Measurements from ENCODE around the gene DNMT1. TPM values are rescaled to one million over a fixed set of nuclear protein-coding genes. Genes with fewer than 3 reads are reported as not detected.
"Not testable (repeated sequence)": the region's sequence is repeated elsewhere in the genome, so short reads cannot be mapped to it uniquely, and the experiment has no call there.

The DNMT1 gene
- total RNA-seq, 2 experiments from 2014 or later: 345 to 355 TPM

DNA sequence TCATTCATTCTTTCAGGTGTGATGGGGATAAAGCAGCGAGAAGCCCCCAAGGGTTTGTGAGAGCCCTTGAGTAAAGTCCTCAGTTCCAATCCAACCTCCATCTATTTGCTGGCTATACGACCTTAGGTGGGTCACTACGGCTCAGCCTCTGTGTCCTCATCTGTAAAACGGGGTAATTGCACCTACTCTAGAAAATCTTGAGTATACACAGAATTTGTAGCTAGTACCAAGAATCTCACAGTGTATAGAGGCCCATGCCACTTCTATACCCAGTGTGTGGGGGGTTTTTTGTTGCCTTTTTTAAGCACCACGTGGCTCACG lies 406 bp upstream of the DNMT1 start:
- ChIA-PET CTCF (interaction anchor here (0.6 to 1.8 kb wide), 3 partner anchors 55 to 385 kb away, joined by 3 to 12 read pairs (median 3); no protein-coding TSS in a partner anchor), POLR2A (interaction anchor here (0.9 to 1.2 kb wide), 2 partner anchors 25 to 37 kb away, joined by 5 read pairs; no protein-coding TSS in a partner anchor)

DNA sequence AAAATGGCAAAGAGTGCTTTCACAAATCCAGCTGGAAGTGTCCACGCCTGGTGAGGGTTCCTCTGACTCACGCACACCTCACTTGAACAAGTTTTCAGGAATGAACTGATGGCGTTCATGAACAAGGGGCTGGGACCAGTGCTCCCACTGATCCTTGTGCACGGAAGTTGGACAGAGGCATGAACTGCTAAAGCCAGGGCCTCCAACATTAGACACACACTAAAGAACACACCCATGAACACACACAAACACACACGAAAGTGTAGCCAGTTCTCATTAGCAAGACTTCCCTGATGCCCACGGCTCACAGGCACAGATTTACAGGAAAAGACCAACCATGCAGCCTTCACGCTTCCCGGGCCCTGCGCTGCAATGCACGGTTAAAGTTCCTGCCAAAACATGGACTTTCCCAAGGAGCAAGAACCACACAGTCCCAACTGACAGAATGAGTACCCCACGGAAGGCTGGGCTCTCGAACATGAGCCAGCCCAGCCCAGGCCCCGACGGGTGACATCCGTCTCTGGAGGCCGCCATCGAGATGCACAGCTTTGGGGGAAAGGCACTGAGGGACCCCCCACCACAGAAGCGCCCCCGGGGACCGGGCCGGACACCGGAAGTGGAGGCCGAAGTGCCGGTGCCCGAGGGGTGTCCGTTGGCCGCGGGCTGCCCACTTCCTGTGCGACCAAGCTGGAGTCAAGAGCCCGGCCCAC lies 808 bp downstream of the DNMT1 start:
- CTCF ChIA-PET: interaction anchor here (0.5 to 1.8 kb wide), 3 partner anchors 56 to 468 kb away, joined by 3 to 12 read pairs (median 3); no protein-coding TSS in a partner anchor
- POLR2A ChIA-PET: interaction anchor here (0.6 to 1.2 kb wide), 6 partner anchors 10 to 219 kb away, joined by 3 to 5 read pairs (median 4); no protein-coding TSS in a partner anchor

DNA sequence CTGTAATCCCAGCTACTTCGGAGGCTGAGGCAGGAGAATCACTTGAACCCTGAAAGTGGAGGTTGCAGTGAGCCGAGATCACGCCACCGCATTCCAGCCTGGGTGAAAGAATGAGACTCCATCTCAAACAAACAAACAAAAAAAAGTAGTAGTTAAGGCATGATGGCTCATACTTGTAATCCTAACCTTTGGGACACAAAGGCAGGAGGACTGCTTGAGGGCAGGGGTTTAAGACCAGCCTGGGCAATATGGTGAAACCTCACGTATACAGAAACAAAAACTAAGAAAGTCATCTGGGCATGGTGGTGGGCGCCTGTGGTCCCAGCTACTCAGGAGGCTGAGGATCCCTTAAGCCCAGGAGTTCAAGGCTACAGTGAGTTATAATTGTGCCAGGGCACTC lies 1.8 kb downstream of the DNMT1 start:
- ChIA-PET POLR2A (no interaction called here), CTCF (interaction anchor here (1.0 kb wide), 1 partner anchor 38 kb away, joined by 4 read pairs; the partner anchor contains the start of gene S1PR2)

DNA sequence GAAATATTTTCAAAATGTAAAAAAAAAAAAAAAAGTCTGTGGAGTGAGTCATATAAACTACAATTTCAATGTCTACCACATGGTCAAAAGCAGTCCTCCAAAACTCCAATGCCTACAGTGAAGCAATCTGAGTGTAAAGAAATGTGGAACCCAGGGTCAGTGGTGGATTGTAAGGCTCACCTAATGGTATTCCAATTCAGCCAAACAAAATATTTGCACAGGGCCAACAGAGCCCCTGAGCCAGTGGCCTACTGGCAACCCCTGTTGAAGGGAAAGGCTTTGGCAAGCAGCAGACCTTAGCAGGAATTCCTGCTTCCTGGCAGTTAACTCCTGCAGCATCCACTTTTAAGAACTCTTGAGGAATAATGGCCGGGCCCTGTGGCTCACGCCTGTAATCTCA lies 3.4 kb downstream of the DNMT1 start:
- POLR2A ChIA-PET: no interaction called here
- CTCF ChIA-PET: interaction anchor here (1.1 kb wide), 1 partner anchor 8 kb away, joined by 4 read pairs; no protein-coding TSS in a partner anchor

DNA sequence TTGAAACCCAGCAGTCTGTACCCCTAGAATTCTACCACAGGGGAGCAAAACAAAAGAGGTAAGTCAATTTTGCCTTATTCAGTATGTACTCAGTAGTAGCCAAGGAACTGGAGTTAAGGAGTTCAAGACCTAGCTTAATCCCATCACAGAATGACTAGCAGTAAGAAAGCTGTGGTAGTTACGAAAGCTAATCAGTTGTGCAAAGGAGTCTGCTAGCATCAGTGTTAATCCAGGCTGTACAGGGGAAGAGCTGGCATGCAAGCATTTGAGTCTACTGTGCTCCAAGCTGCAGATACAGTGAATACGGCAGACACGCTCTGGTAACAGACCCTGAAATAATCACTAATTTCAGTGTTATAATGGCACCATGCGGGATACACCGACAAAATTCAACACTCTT lies 4.7 kb downstream of the DNMT1 start:
- CTCF ChIA-PET: interaction anchor here (0.7 to 2.0 kb wide), 3 partner anchors 9 to 60 kb away, joined by 3 to 10 read pairs (median 4); no protein-coding TSS in a partner anchor
- POLR2A ChIA-PET: interaction anchor here (1.1 to 1.3 kb wide), 2 partner anchors 39 to 76 kb away, joined by 4 to 5 read pairs; no protein-coding TSS in a partner anchor

DNA sequence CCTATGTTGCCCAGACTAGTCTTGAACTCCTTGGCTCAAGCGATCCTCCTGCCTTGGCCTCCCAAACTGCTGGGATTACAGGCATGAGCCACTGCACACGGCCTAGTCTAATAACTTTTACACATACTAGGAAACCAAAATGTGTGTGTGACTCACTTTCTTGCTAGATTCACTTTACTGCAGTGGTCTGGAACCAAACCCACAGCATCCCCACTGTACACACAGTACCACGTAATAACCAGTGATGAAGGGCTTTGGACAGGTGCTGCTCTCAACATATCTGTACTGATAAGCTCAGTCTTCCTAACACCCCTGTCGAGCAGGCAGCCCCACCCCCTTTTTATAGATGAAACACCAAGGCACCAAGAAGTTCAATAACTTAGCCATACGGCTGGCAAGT lies 5.1 kb downstream of the DNMT1 start:
- ChIA-PET POLR2A (interaction anchor here (0.7 to 1.3 kb wide), 5 partner anchors 39 to 1850 kb away, joined by 3 to 5 read pairs (median 4); partner anchors contain the start of gene S1PR2), CTCF (interaction anchor here (0.7 to 2.0 kb wide), 3 partner anchors 10 to 60 kb away, joined by 3 to 10 read pairs (median 4); no protein-coding TSS in a partner anchor)

DNA sequence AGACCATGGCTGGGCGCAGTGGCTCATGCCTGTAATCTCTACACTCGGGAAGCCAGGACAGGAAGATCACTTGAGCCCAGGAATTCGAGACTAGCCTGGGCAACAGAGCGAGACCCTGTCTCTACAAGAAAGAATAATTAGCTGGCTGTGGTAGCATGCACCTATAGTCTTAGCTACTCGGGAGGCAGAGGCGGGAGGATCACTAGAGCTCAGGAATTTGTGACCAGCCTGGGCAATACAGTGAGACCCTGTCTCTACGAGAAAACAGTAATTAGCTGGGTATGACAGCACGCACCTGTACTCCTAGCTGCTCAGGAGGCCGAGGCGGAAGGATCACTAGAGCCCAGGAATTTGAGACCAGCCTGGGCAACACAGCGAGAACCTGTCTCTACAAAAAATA lies 7.4 kb downstream of the DNMT1 start:
- CTCF ChIA-PET: interaction anchor here (0.6 to 1.4 kb wide), 4 partner anchors 41 to 71 kb away, joined by 3 to 4 read pairs (median 4); no protein-coding TSS in a partner anchor
- POLR2A ChIA-PET: interaction anchor here (0.7 to 1.0 kb wide), 2 partner anchors 22 to 63 kb away, joined by 5 to 9 read pairs; no protein-coding TSS in a partner anchor

DNA sequence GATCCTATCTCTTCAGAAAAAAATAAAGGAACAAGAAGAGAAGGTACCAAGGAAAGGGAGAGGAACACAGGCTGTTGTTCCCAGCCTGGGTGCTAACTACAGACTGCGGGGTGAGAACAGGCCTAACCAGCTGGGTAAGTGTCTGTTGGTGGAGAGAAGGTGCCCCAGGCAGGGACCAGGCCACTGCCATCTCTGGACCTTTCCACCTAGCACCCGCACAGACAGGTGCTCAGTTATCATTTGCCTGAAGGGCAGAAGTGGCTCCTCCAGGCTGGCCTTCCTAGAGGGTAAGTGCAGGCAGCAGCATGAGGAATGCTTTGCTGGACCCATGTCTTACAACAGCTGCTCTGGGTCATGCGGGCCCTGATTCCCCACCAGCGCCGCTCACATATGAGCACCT lies 10.1 kb downstream of the DNMT1 start:
- ChIA-PET CTCF (interaction anchor here (1.2 to 1.3 kb wide), 2 partner anchors 21 to 44 kb away, joined by 3 to 5 read pairs; no protein-coding TSS in a partner anchor), POLR2A (interaction anchor here (0.7 to 1.0 kb wide), 2 partner anchors 10 to 142 kb away, joined by 3 to 4 read pairs; partner anchors contain the start of gene DNMT1)

DNA sequence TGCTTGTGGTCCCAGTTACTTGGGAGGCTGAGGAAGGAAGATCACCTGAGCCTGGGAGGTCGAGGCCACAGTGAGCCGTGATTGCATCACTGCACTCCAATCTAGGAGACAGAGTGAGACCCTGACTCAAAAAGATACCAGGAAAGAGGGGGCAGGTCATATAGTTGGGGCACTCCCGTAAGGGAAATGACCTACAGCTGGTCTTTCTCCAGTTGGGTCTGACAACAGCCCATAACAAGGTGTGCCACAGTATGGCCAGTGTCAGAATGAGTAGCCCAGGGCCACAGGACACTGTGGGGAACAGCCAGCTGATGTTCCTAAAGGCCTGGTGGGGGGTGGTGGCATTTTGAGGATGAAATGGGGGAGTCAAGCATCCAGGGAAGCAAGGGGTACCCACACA lies 10.8 kb downstream of the DNMT1 start:
- ChIA-PET POLR2A (interaction anchor here (1.0 kb wide), 1 partner anchor 11 kb away, joined by 3 read pairs; the partner anchor contains the start of gene DNMT1), CTCF (interaction anchor here (1.2 to 1.3 kb wide), 2 partner anchors 20 to 45 kb away, joined by 3 to 5 read pairs; no protein-coding TSS in a partner anchor)

DNA sequence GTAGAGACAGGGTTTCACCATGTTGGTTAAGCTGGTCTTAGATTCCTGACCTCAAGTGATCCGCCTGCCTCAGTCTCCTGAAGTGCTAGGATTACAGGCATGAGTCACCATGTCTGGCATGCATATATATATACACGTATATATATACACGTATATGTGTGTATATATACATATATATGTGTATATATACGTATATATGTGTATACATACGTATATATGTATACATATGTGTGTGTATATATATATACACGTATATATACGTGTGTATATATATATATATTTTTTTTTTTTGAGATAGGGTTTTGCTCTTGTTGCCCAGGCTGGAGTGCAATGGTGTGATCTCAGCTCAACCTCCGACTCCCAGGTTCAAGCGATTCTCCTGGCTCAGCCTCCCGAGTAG lies 11.9 kb downstream of the DNMT1 start:
- ChIA-PET POLR2A (no interaction called here), CTCF (interaction anchor here (1.2 kb wide), 1 partner anchor 62 kb away, joined by 3 read pairs; no protein-coding TSS in a partner anchor)

DNA sequence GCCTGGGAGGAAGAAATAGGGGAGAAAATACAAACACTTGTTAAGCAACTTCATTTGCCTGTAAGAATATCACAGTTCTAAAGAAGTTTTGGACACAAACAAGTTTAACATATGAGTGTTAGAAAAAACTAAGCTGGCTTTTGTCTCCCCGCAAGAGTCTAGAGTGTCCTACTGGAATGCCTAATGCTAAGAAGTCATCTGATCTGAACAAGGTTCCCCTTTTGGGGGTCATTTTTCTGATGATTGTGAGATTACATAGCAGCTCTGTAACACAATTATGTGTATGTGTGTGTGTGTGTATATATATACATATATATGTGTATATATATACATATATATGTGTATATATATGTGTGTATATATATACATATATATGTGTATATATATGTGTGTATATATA lies 12.7 kb downstream of the DNMT1 start:
- CTCF ChIA-PET: interaction anchor here (1.2 kb wide), 1 partner anchor 61 kb away, joined by 3 read pairs; no protein-coding TSS in a partner anchor

DNA sequence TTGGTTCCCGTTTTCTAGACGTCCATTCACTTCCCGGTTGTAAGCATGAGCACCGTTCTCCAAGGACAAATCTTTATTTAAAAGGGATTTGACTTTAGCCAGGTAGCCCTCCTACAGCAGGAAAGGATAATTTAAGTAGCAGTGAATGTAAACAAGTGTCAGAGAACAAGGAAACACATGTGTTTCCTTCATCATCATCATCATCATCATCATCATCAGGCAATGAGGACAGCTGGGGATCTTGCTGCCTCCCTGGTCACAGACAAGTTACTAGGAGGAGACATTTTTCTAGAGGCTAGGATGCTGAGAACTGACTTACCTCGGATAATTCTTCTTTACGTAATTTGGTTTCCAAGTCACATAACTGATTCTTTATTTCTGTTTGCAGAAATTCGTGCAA lies 14.3 kb downstream of the DNMT1 start:
- POLR2A ChIA-PET: no interaction called here
- CTCF ChIA-PET: interaction anchor here (0.7 to 1.6 kb wide), 2 partner anchors 70 to 251 kb away, joined by 3 to 5 read pairs; no protein-coding TSS in a partner anchor

More for the DNA sequence above, 12.7 kb downstream of the DNMT1 start:
- POLR2A ChIA-PET: no interaction called here

DNA sequence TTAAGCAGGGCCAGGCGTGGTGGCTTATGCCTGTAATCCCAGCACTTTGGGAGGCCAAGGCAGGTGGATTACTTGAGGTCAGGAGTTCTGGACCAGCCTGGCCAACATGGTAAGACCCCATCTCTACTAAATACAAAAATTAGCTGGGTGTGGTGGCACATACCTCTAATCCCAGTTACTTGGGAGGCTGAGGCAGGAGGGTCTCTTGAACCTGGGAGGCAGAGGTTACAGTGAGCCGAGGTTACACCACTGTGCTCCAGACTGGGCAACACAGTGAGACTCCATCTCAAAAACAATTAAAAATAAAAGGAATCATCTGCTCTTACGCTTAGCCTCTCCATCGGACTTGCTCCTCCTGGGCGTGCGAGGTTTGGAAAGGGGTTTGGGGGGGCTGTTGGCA lies 14.7 kb downstream of the DNMT1 start:
- CTCF ChIA-PET: interaction anchor here (0.7 to 1.6 kb wide), 2 partner anchors 70 to 251 kb away, joined by 3 to 5 read pairs; no protein-coding TSS in a partner anchor
- POLR2A ChIA-PET: interaction anchor here (0.7 kb wide), 1 partner anchor 24 kb away, joined by 5 read pairs; no protein-coding TSS in a partner anchor

DNA sequence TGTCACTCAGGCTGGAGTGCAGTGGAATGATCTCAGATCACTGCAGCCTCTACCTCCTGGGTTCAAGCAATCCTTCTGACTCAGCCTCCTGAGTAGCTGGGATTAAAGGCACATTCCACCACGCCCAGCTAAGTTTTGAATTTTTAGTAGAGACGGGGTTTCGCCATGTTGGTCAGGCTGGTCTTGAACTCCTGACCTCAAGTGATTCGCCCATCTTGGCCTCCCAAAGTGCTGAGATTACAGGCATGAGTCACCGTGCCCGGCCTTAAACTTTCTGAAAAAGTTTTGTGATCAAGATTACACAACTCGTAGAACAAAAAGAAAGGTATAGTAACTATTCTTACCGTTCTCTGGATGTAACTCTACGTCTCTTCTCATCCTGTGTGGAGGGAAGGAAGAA lies 21.2 kb downstream of the DNMT1 start:
- POLR2A ChIA-PET: interaction anchor here (0.6 kb wide), 1 partner anchor 25 kb away, joined by 3 read pairs; no protein-coding TSS in a partner anchor

DNA sequence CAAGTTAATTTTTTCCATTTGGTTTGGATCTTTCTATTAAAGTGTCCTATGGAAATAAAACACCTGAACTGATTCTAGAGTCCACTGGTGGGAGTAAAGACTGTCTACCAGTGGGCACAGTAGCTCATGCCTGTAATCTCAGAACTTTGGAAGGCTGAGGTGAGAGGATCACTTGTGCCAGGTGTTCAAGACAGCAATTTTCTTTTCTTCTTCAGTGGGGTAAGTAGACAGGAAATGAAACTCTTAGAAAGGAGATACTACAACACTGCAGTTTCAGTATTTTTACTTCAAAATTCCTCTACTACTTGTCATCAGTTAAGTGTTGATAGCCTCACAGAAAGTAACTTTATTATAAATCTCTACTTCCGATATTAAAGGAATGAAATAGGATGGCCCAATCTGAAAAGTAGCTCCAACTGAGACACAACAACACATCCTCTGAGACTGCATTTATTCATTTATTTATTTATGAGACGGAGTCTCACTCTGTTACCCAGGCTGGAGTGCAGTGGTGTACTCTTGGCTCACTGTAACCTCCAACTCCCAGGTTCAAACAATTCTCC lies 26.3 kb downstream of the DNMT1 start:
- ChIA-PET CTCF (interaction anchor here (0.6 to 1.0 kb wide), 2 partner anchors 11 to 70 kb away, joined by 3 read pairs; no protein-coding TSS in a partner anchor), POLR2A (no interaction called here)

More for the DNA sequence above, 21.2 kb downstream of the DNMT1 start:
- CTCF ChIA-PET: interaction anchor here (0.8 to 1.1 kb wide), 2 partner anchors 9 to 77 kb away, joined by 3 to 4 read pairs; no protein-coding TSS in a partner anchor

DNA sequence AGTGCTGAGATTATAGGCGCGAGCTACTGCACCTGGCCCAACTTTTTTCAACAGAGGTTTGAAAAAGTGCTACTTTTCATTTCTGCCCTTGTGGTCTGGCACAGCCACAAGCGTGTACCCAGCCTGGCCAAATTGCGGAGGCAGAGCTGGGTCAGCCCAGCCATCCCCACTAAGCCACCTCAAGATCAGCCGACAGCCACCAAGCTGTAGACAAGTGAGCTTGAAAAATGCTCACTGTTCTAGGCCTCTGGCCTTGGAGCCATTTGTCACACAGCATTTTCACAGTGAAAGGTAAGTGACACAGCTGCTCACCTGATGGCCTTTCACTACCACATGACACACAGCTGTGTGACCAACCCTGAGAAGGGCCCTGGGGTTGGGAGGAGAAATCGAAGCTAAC lies 27.3 kb downstream of the DNMT1 start:
- POLR2A ChIA-PET: no interaction called here
- CTCF ChIA-PET: interaction anchor here (0.9 kb wide), 2 partner anchors 8 to 82 kb away, joined by 3 read pairs; no protein-coding TSS in a partner anchor

DNA sequence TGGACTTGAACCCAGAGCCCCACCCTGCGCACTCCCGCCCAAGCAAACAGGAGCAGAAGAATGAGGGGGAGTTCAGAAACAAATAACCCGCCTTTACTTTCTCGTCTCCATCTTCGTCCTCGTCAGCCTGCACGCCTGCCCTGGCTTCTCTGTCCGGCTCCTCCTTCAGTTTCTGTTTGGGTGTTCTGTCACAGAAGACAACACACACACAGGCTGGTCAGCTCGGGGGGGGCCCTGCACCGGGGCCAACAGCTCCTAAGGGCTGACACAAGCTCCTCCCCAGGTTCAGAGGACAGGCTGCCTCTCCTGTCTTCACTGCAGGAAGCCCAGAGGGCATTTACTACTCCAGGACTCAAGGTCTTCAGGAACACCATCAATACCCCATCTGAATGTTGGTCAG lies 28.3 kb downstream of the DNMT1 start:
- POLR2A ChIA-PET, CTCF ChIA-PET: not testable (repeated sequence)

DNA sequence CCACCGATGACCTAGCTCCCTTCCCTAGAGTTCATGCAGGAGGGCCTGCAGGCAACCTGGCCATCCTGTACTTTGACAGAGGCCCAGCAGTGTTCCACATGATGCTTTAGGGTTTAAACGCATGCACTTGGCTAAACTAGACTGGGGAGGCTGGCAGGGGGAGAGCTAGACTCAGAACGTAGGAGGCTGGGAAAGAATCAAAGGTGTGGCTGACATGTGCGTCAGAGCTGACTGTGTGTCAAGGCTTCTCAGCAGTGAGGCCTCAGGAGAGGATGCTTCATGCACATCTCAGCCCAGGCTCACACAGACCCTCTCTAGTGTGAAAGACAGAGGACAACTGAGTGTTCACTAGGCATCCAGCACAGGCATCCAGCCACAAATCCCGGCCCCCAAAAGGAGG lies 28.7 kb downstream of the DNMT1 start:
- ChIA-PET CTCF (interaction anchor here (0.6 kb wide), 1 partner anchor 268 kb away, joined by 4 read pairs; no protein-coding TSS in a partner anchor), POLR2A (no interaction called here)

DNA sequence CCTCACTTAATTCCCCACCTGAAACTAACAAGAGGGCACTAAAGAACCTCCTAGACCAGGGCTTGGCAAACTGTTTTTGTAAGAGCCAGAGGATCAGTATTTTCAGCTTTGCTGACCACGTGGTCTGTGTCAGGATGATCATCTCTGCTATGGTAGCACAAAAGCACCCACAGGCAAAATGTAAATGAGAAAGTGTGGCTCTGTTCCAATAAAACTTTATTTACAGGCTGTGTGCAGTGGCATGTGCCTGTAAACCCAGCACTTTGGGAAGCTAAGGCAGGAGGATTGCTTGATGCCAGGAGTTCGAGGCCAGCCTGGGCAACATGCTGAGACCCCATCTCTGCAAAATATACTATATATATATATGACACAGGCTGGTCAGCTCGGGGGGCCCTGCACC lies 31.2 kb downstream of the DNMT1 start:
- CTCF ChIA-PET: interaction anchor here (1.3 to 1.7 kb wide), 2 partner anchors 21 kb away, joined by 3 to 6 read pairs; no protein-coding TSS in a partner anchor

More for the DNA sequence above, 31.2 kb downstream of the DNMT1 start:
- POLR2A ChIA-PET: interaction anchor here (0.6 kb wide), 1 partner anchor 184 kb away, joined by 9 read pairs; no protein-coding TSS in a partner anchor
